Osteocyte (in vitro differentiated cells): ENCODE data around the gene ERP44. TPM values are rescaled to one million over a fixed set of nuclear protein-coding genes. Genes with fewer than 3 reads are reported as not detected.
"Not testable (repeated sequence)": the region's sequence is repeated elsewhere in the genome, so short reads cannot be mapped to it uniquely, and the experiment has no call there.

ENCODE experiments used
- DNase-seq: peaks from one replicate; pipeline ENCODE4 v3.0.0; 2021; ENCODE audit warnings: mixed read lengths; ENCODE audit not compliant: unreplicated experiment; ENCODE audit errors: extremely low spot score
- H3K27ac Mint-ChIP-seq: one replicate; pipeline ENCODE4 v1.8.0; 2021; ENCODE audit warnings: mild to moderate bottlenecking, mixed read lengths; ENCODE audit not compliant: unreplicated experiment
- H3K27me3 Mint-ChIP-seq: one replicate; pipeline ENCODE4 v1.8.0; 2021; ENCODE audit warnings: mixed read lengths; ENCODE audit not compliant: unreplicated experiment
- H3K36me3 Mint-ChIP-seq: one replicate; pipeline ENCODE4 v1.8.0; 2021; ENCODE audit warnings: mixed read lengths; ENCODE audit not compliant: unreplicated experiment
- H3K4me1 Mint-ChIP-seq: one replicate; pipeline ENCODE4 v1.8.0; 2021; ENCODE audit warnings: mixed read lengths; ENCODE audit not compliant: unreplicated experiment
- H3K4me3 Mint-ChIP-seq: one replicate; pipeline ENCODE4 v1.8.0; 2021; ENCODE audit warnings: mild to moderate bottlenecking, moderate library complexity, mixed read lengths; ENCODE audit not compliant: unreplicated experiment
- H3K9me3 Mint-ChIP-seq: one replicate; pipeline ENCODE4 v1.8.0; 2021; ENCODE audit warnings: mixed read lengths; ENCODE audit not compliant: unreplicated experiment
- CTCF ChIP-seq: fragments of 200-600 bp; sonication (generic); IDR thresholded peaks from 2 replicates; pipeline ENCODE4 v1.5.0; 2021; ENCODE audit warnings: antibody characterized with exemption, mild to moderate bottlenecking, moderate library complexity
- total RNA-seq: library from RNA; stranded (reverse); gene quantifications from 2 replicates; pipeline ENCODE4 v1.2.1, GENCODE V29; 2021

ERP44 gene
- total RNA-seq, 1 donor from 2014 or later, result 24.7 TPM

- H3K9me3 Mint-ChIP-seq, result no peaks in the 10 kb centered on the region
- H3K4me3 Mint-ChIP-seq, result no peak overlapping the region
- no peak overlapping the region for H3K27ac Mint-ChIP-seq
- no peak for TF ChIP-seq CTCF
- no peak for DNase-seq
- H3K4me1 Mint-ChIP-seq, result peaks cover 55% of the 10 kb centered on the region
- no peaks in the 10 kb centered on the region for H3K27me3 Mint-ChIP-seq
- H3K36me3 Mint-ChIP-seq, result no peaks in the 10 kb centered on the region
These were observed 12.6 kb downstream of the ERP44 start for GRCh38 chr9:100086097-100086635.

GRCh38 chr9:100084734-100085133 lies 14.1 kb downstream of the ERP44 start:
- H3K9me3 Mint-ChIP-seq, result no peaks in the 10 kb centered on the region
- H3K27me3 Mint-ChIP-seq, result no peaks in the 10 kb centered on the region
- no peak overlapping the region for H3K4me3 Mint-ChIP-seq
- no peak for DNase-seq
- H3K4me1 Mint-ChIP-seq, result peaks cover 49% of the 10 kb centered on the region
- H3K27ac Mint-ChIP-seq, result no peak overlapping the region
- H3K36me3 Mint-ChIP-seq, result no peaks in the 10 kb centered on the region
- TF ChIP-seq CTCF, result no peak

- DNase-seq, result no peak
- Mint-ChIP-seq H3K4me3 (no peak overlapping the region), H3K36me3 (no peaks in the 10 kb centered on the region), H3K27me3 (no peaks in the 10 kb centered on the region), H3K27ac (no peak overlapping the region), H3K4me1 (peaks cover 48% of the 10 kb centered on the region), H3K9me3 (no peaks in the 10 kb centered on the region)
- TF ChIP-seq CTCF, result no peak
These were observed 14.7 kb downstream of the ERP44 start for GRCh38 chr9:100084128-100084453.

GRCh38 chr9:100083448-100084127 lies 15.2 kb downstream of the ERP44 start:
- Mint-ChIP-seq H3K36me3 (no peaks in the 10 kb centered on the region), H3K27me3 (no peaks in the 10 kb centered on the region), H3K4me1 (peaks cover 48% of the 10 kb centered on the region), H3K4me3 (no peak overlapping the region), H3K9me3 (no peaks in the 10 kb centered on the region), H3K27ac (no peak overlapping the region)
- no peak for DNase-seq
- no peak for TF ChIP-seq CTCF

GRCh38 chr9:100082782-100083181 lies 16.0 kb downstream of the ERP44 start:
- Mint-ChIP-seq H3K9me3 (no peaks in the 10 kb centered on the region), H3K36me3 (no peaks in the 10 kb centered on the region), H3K27me3 (no peaks in the 10 kb centered on the region), H3K27ac (no peak overlapping the region), H3K4me3 (no peak overlapping the region), H3K4me1 (peaks cover 42% of the 10 kb centered on the region)
- no peak for DNase-seq
- no peak for TF ChIP-seq CTCF

GRCh38 chr9:100076256-100076655 lies 22.5 kb downstream of the ERP44 start:
- not testable (repeated sequence) for H3K4me3 Mint-ChIP-seq, H3K36me3 Mint-ChIP-seq, H3K4me1 Mint-ChIP-seq, H3K9me3 Mint-ChIP-seq, H3K27me3 Mint-ChIP-seq, H3K27ac Mint-ChIP-seq, DNase-seq
